ENCODE measurements around the gene ARRDC2. TPM values are rescaled to one million over a fixed set of nuclear protein-coding genes. Genes with fewer than 3 reads are reported as not detected.

ARRDC2 gene
- polyA plus RNA-seq, 6 donors from 2014 or later, result 47.7 to 110 (median 50.8) TPM

- Mint-ChIP-seq H3K27ac (peak overlapping the region in 1 of 6 donors; percentile 47), H3K4me3 (peak overlapping the region in 1 of 8 donors; percentile 67), H3K9me3 (no peaks in the 10 kb centered on the region), H3K36me3 (no peaks in the 10 kb centered on the region), H3K27me3 (no peaks in the 10 kb centered on the region), H3K4me1 (peaks cover 16 to 25% (median 20%) of the 10 kb centered on the region in 3 donors)
- DNase-seq (no peak), ATAC-seq (ENCODE audit: low read depth in 2 of 2) (no peak)
Observed at GRCh38 chr19:18059297-18059696, 51.3 kb downstream of the ARRDC2 start.

GRCh38 chr19:18059902-18060301, 51.9 kb downstream of the ARRDC2 start:
- H3K9me3 Mint-ChIP-seq, result no peaks in the 10 kb centered on the region

GRCh38 chr19:18060472-18060871, 52.5 kb downstream of the ARRDC2 start:
- Mint-ChIP-seq H3K4me3 (no peak overlapping the region), H3K27ac (peak overlapping the region in 1 of 6 donors; percentile 21), H3K36me3 (no peaks in the 10 kb centered on the region), H3K9me3 (no peaks in the 10 kb centered on the region), H3K27me3 (no peaks in the 10 kb centered on the region), H3K4me1 (peaks cover 16 to 20% (median 18%) of the 10 kb centered on the region in 3 donors)
- no peak for ATAC-seq (ENCODE audit: low read depth in 2 of 2)
- DNase-seq, result no peak

More at GRCh38 chr19:18059902-18060301, 51.9 kb downstream of the ARRDC2 start:
- DNase-seq (no peak), ATAC-seq (ENCODE audit: low read depth in 2 of 2) (no peak)
- Mint-ChIP-seq H3K4me3 (peak overlapping the region in 3 of 8 donors; percentile 5 to 40 (median 25)), H3K36me3 (no peaks in the 10 kb centered on the region), H3K27me3 (no peaks in the 10 kb centered on the region), H3K27ac (no peak overlapping the region), H3K4me1 (peaks cover 16 to 23% (median 20%) of the 10 kb centered on the region in 3 donors)

- DNase-seq (no peak), ATAC-seq (ENCODE audit: low read depth in 2 of 2) (no peak)
- H3K27me3 Mint-ChIP-seq, result no peaks in the 10 kb centered on the region
- no peaks in the 10 kb centered on the region for H3K36me3 Mint-ChIP-seq
- peak overlapping the region in 1 of 6 donors; percentile 59 for H3K27ac Mint-ChIP-seq
- no peaks in the 10 kb centered on the region for H3K9me3 Mint-ChIP-seq
- H3K4me1 Mint-ChIP-seq, result peaks cover 16 to 18% (median 16%) of the 10 kb centered on the region in 3 donors
- H3K4me3 Mint-ChIP-seq, result no peak overlapping the region
Observed at GRCh38 chr19:18062028-18062427, 54.1 kb downstream of the ARRDC2 start.

GRCh38 chr19:18063463-18063862, 55.5 kb downstream of the ARRDC2 start:
- peak; percentile 16 for DNase-seq
- Mint-ChIP-seq H3K4me1 (peaks cover 8 to 10% (median 9%) of the 10 kb centered on the region in 3 donors), H3K27ac (peak overlapping the region in 4 of 6 donors; percentile 21 to 83 (median 56)), H3K4me3 (no peak overlapping the region), H3K36me3 (no peaks in the 10 kb centered on the region), H3K27me3 (no peaks in the 10 kb centered on the region), H3K9me3 (no peaks in the 10 kb centered on the region)
- no peak for ATAC-seq (ENCODE audit: low read depth in 2 of 2)

Other genes starting within 250 kb of the ARRDC2 start
- not detected for gene B3GNT3, start 213.0 kb upstream of the ARRDC2 start, polyA plus RNA-seq (ENCODE audit: low read depth in 6 of 6)
- 1 to 10 TPM in 2 of 6 donors, under 1 TPM in 3, not detected in 1; 0.49 to 1.8 (median 0.89) TPM for gene INSL3, start 186.7 kb upstream of the ARRDC2 start, polyA plus RNA-seq (ENCODE audit: low read depth in 6 of 6)
- 10 to 100 TPM; 38.5 to 68.7 (median 56.0) TPM for gene JAK3, start 160.2 kb upstream of the ARRDC2 start, polyA plus RNA-seq (ENCODE audit: low read depth in 6 of 6)
- gene RPL18A, start 148.3 kb upstream of the ARRDC2 start, polyA plus RNA-seq (ENCODE audit: low read depth in 6 of 6), result 1,000 to 10,000 TPM; 4,544 to 6,141 (median 5,279) TPM
- under 1 TPM in 5 of 6 donors, not detected in 1; 0.07 to 0.80 (median 0.19) TPM for gene SLC5A5, start 136.2 kb upstream of the ARRDC2 start, polyA plus RNA-seq (ENCODE audit: low read depth in 6 of 6)
- gene CCDC124, start 75.2 kb upstream of the ARRDC2 start, polyA plus RNA-seq (ENCODE audit: low read depth in 6 of 6), result 10 to 100 TPM; 29.7 to 47.4 (median 32.6) TPM
- gene KCNN1, start 41.1 kb upstream of the ARRDC2 start, polyA plus RNA-seq (ENCODE audit: low read depth in 6 of 6), result under 1 TPM in 1 of 6 donors, not detected in 5; 0.27 TPM
- 10 to 100 TPM in 1 of 6 donors, 1 to 10 TPM in 5; 5.8 to 15.8 (median 8.1) TPM for gene IL12RB1, start 78.8 kb downstream of the ARRDC2 start, polyA plus RNA-seq (ENCODE audit: low read depth in 6 of 6)
- 10 to 100 TPM in 5 of 6 donors, 1 to 10 TPM in 1; 9.3 to 20.6 (median 13.3) TPM for gene MAST3, start 89.6 kb downstream of the ARRDC2 start, polyA plus RNA-seq (ENCODE audit: low read depth in 6 of 6)
- gene PIK3R2, start 145.0 kb downstream of the ARRDC2 start, polyA plus RNA-seq (ENCODE audit: low read depth in 6 of 6), result 1 to 10 TPM; 1.2 to 5.7 (median 2.3) TPM
- gene IFI30, start 165.6 kb downstream of the ARRDC2 start, polyA plus RNA-seq (ENCODE audit: low read depth in 6 of 6), result 100 to 1,000 TPM; 107 to 293 (median 206) TPM
- gene MPV17L2, start 185.0 kb downstream of the ARRDC2 start, polyA plus RNA-seq (ENCODE audit: low read depth in 6 of 6), result 10 to 100 TPM in 3 of 6 donors, 1 to 10 TPM in 3; 1.8 to 12.0 (median 10.2) TPM
- 1 to 10 TPM in 3 of 6 donors, under 1 TPM in 3; 0.21 to 2.8 (median 0.80) TPM for gene RAB3A, start 195.9 kb downstream of the ARRDC2 start, polyA plus RNA-seq (ENCODE audit: low read depth in 6 of 6)
- not detected for gene PDE4C, start 218.3 kb downstream of the ARRDC2 start, polyA plus RNA-seq (ENCODE audit: low read depth in 6 of 6)

Data from naive B cell (primary cell).